GM18502 (cell line): Measurements from ENCODE around the gene GAB2.

Experiments
- ATAC-seq: cut with Tn5 transposase; IDR thresholded peaks from one replicate; pipeline ENCODE4 v1.9.1; 2021; ENCODE audit warnings: mild to moderate bottlenecking; ENCODE audit not compliant: unreplicated experiment, poor library complexity

The GAB2 gene

DNA sequence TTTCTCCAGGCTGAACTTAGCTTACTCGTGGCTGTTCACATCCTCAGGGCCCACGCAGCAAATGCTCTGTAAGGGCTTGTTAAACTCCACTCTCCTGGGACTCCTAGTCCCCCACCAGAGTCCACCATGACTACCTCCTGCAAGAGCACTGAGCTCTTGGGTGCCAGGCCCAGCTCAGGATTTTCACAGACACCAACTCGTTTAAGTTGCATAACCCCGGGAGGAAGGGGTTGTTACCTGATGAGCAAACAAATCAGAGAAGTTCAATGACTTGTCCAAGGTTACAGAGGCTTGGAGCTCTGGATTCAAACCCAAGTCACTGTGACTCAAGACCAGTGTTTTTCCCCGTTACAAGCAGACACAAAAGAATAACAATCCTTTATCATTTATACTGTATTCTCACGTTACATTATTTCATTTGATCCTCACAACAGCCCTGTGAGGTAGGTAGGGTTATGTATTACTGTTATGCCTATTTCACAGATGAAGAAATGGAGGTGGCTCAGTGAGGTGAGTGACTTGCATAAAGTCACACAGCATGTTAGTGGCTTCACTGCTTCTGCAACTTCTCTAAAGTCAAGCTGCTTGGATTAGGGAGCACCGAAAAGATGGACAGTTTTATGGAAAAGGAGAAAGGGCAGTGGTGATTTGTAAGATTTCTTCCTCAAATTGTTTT lies 246.6 kb downstream of the GAB2 start:
- ATAC-seq = no peak

DNA sequence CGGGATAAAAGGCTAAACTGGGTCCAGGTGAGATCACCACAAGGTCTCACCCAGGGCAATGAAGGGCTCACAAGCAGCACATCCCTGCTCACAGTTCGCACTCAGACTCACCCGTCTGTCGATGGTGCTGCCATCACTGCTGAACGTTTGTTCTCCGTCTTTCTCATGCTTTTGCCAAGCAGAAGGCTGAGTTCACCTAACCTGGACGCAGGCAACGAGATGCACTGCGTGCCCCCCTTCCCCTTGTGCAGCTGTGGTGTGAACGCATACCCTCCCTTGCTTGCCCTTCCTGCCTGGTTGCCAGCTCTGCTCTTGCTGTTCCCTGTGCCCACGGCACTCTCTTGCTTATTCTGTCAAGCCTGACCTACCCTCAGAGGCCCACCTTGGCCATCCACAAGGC lies 247.2 kb downstream of the GAB2 start:
- no peak for ATAC-seq

DNA sequence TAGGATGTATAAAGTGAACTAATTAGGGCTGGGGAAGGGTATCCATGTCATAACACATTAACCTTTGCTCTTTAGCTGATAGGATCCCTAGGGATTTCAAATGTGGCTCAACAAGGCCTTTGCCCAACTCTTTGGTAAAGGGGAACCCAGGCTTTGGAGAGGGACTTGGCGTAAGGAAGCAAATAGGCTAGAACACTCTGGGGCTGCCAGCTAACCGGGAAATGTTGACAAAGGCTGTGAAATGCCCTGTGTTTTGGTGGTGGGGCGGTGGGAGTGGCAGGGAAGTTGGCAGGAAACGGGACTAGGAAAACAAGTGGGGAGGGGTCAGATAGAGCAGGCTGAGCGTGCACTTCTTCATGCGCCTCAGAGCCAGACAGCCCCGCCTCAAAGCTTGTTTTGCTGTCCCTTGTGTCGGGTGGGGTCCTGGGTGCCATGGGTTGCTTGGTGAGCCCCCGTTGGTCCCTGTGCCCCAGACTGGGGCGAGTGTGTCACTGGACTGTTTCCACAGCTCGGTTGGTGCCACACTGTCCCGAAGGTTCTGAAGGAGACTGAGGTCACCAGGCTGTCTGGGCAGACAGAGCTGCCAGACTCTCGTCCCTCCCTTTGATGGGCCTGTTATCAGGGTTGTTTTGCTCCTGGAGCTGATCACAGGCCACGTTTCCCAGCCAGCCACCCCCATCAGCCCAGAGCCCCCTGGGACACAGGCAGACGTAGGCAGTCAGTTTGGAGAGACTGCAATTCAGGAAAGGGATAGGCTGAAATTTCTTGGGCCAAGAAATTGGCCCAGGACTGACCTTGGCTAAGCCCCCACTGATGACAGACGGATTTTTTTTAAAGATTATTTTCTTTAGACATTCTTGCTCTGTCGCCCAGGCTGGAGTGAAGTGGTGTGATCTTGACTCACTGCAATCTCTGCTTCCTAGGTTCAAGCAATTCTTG lies 248.8 kb downstream of the GAB2 start:
- no peak for ATAC-seq

DNA sequence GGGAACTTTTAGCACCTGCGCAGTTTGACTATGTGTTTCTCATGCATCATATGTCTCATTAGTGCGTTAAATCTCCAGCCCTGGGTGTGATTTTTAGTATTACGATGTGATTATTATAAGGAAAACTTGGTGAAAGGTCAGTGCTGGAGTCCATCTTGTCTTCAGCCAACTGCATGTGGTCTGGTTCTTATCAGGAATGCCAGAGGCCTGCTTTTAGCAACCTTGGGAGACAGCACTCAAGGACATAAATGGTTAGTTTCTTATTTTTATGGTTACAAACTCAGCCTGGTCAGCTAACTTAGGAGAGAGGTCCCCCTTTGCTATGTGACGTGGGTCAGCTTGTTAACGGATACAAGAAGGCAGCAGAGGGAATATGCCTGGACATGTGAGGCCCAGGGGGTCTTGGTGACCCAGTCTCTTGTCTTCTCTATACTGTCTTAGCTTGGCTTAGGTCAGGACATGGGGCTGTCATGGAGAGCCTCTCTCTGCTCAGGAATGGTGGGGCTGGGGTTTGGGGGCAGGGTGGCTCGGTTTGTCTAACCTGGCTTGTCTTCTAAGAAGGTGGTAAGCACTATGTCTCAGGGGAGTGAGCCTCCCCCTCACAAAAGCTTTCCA lies 250.7 kb downstream of the GAB2 start:
- ATAC-seq = no peak
